HepG2 (cell line): ENCODE data around the gene STX4. TPM values are rescaled to one million over a fixed set of nuclear protein-coding genes. Genes with fewer than 3 reads are reported as not detected.

Experiments used
- ATAC-seq: fragments of 200-7000 bp; cut with Tn5 transposase; 3 replicates; pipeline ENCODE4 v1.9.1; 2020; ENCODE audit warnings: mild to moderate bottlenecking, moderate library complexity
- BruUV-seq: library from RNA; stranded (reverse); fragments of 400-500 nt; replicated peaks from 2 replicates; lab custom pipeline; 2021; lab: Mats Ljungman, UMichigan
- CTCF ChIA-PET: fragments of 300-600 bp; formaldehyde crosslinking; extraction: SDS; loops from one replicate; lab custom pipeline; 2021; ENCODE audit warnings: low total read pairs, inconsistent platforms, low intra/inter-chr PET ratio; lab: Yijun Ruan, JAX
- POLR2A ChIA-PET: fragments of 350-600 bp; sonication (Branson Sonifier 250); formaldehyde crosslinking; loops from one replicate; lab custom pipeline; 2020; ENCODE audit warnings: antibody characterized with exemption, inconsistent platforms; lab: Yijun Ruan, JAX
- DNase-seq: peaks from one replicate; pipeline ENCODE4 v3.0.0-alpha.2; 2015; ENCODE audit warnings: low spot score
- FAIRE-seq: peaks from 3 replicates; lab custom pipeline; 2011; peaks lifted over from hg19 to GRCh38; lab: Jason Lieb, UNC
- H2AFZ ChIP-seq: one replicate; pipeline ENCODE4 v1.6.1; 2011; ENCODE audit warnings: low read length, inconsistent platforms
- H3K27ac ChIP-seq: fragments of 300-600 bp; 3 replicates; pipeline ENCODE4 v1.8.0; 2011; ENCODE audit warnings: mixed run types, mild to moderate bottlenecking, mixed read lengths, low read length, inconsistent platforms; ENCODE audit not compliant: insufficient read depth; ENCODE audit errors: extremely low read length
- H3K27me3 ChIP-seq, 2 experiments: fragments of 200-600 bp in 1 of 2; 2 replicates in 1 of 2; 3 replicates in 1 of 2; pipeline versions ENCODE4 v1.6.0 to v1.8.0; 2011; ENCODE audit warnings: low read length in 2 of 2, mild to moderate bottlenecking in 2 of 2, moderate library complexity in 2 of 2, inconsistent platforms in 1 of 2; ENCODE audit not compliant: insufficient read depth in 2 of 2, control insufficient read depth in 1 of 2
- H3K36me3 ChIP-seq, 2 experiments: fragments of 200-600 bp in 1 of 2; replicated peaks in 1 of 2; 2 replicates in 1 of 2; 3 replicates in 1 of 2; pipeline versions ENCODE4 v1.5.1 to v1.8.0; 2011; ENCODE audit warnings: low read length in 2 of 2, inconsistent platforms in 1 of 2; ENCODE audit not compliant: insufficient read depth in 2 of 2, control insufficient read depth in 1 of 2
- H3K4me1 ChIP-seq: 2 replicates; pipeline ENCODE4 v1.5.1; 2012; ENCODE audit warnings: low read length, inconsistent platforms; ENCODE audit not compliant: insufficient read depth
- H3K4me2 ChIP-seq: 2 replicates; pipeline ENCODE4 v1.6.0; 2011; ENCODE audit warnings: low read depth, low read length, inconsistent platforms
- H3K4me3 ChIP-seq, 3 experiments: fragments of 200-600 bp in 1 of 3; sonication (generic), shearing (Covaris generic) in 1 of 3; replicated peaks in 1 of 3; 2 replicates each; pipeline ENCODE4 v1.5.1; 2011 to 2016; ENCODE audit warnings: low read length in 3 of 3, inconsistent platforms in 2 of 3, low read depth in 2 of 3, mild to moderate bottlenecking in 2 of 3, control low read depth in 1 of 3, mixed read lengths in 1 of 3; ENCODE audit not compliant: insufficient read depth in 1 of 3
- H3K79me2 ChIP-seq: one replicate; pipeline ENCODE4 v1.6.1; 2011; ENCODE audit warnings: low read length, inconsistent platforms; ENCODE audit not compliant: insufficient read depth
- H3K9ac ChIP-seq: 2 replicates; pipeline ENCODE4 v1.6.0; 2011; ENCODE audit warnings: mild to moderate bottlenecking, low read depth, low read length, inconsistent platforms; ENCODE audit not compliant: insufficient read depth
- H3K9me3 ChIP-seq: 2 replicates; pipeline ENCODE4 v1.5.1; 2012; ENCODE audit warnings: mild to moderate bottlenecking, low read length
- H4K20me1 ChIP-seq: 2 replicates; pipeline ENCODE4 v1.6.0; 2011; ENCODE audit warnings: inconsistent platforms, mild to moderate bottlenecking, low read length, moderate library complexity; ENCODE audit not compliant: insufficient read depth
- AGO2 ChIP-seq: fragments of 200-400 bp; formaldehyde crosslinking; optimal IDR thresholded peaks from 2 replicates; pipeline ENCODE3; 2017; ENCODE audit warnings: mild to moderate bottlenecking, low read depth, low read length, moderate library complexity
- HNRNPLL ChIP-seq: fragments of 200-400 bp; formaldehyde crosslinking; IDR thresholded peaks from 2 replicates; pipeline ENCODE4 v1.6.1; 2017; ENCODE audit warnings: mild to moderate bottlenecking, low read depth, low read length; ENCODE audit not compliant: poor library complexity, severe bottlenecking
- POLR2G ChIP-seq: fragments of 200-400 bp; formaldehyde crosslinking; IDR thresholded peaks from 2 replicates; pipeline ENCODE4 v1.6.1; 2018; ENCODE audit warnings: mild to moderate bottlenecking, low read depth, low read length, moderate library complexity
- SALL1 ChIP-seq: sonication (generic); formaldehyde crosslinking; IDR thresholded peaks from 2 replicates; pipeline ENCODE4 v1.8.0; 2022; ENCODE audit warnings: mild to moderate bottlenecking, missing genetic modification reagents
- ZNF180 ChIP-seq: sonication (generic); formaldehyde crosslinking; IDR thresholded peaks from 2 replicates; pipeline ENCODE4 v1.4.0; 2020; ENCODE audit warnings: low read depth, missing genetic modification reagents, borderline replicate concordance
- ZNF687 ChIP-seq: sonication (generic); formaldehyde crosslinking; IDR thresholded peaks from 2 replicates; pipeline ENCODE4 v1.5.1; 2020; ENCODE audit warnings: mild to moderate bottlenecking, missing genetic modification reagents, moderate library complexity
- ZSCAN21 ChIP-seq: sonication (generic); formaldehyde crosslinking; IDR thresholded peaks from 2 replicates; pipeline ENCODE4 v1.8.0; 2022; ENCODE audit warnings: mild to moderate bottlenecking, missing genetic modification reagents, moderate library complexity, borderline replicate concordance
- WGBS: methylation state at CpG from one replicate; pipeline ENCODE4 v1.1.6; 2017; ENCODE audit warnings: low lambda C conversion rate; 5-methylcytosine and 5-hydroxymethylcytosine counted together
- in situ Hi-C: cut with HindIII; loops from 2 replicates; pipeline ENCODE4 v1.10.0; 2017; ENCODE audit warnings: low pct_unique_long_range_greater_than_20kb; ENCODE audit not compliant: extremely low pct_ligation_motif_present
- intact Hi-C: fragments of 100-400 bp; cut with micrococcal nuclease; formaldehyde crosslinking; loops from one replicate; pipeline ENCODE4 v1.10.0; 2022; ENCODE audit not compliant: unreplicated experiment
- polyA plus RNA-seq, 8 experiments: library from polyadenylated mRNA; depleted of rRNA in 3 of 8; stranded (reverse) in 7 of 8; unstranded in 1 of 8; fragments of >200 nt; fragmentation: Illumina TruSeq in 4 of 8; extraction: Trizol in 4 of 8; gene quantifications; 2 replicates each; pipeline versions ENCODE4 v1.2.1 to v1.2.3, GENCODE V29; 2011 to 2016; ENCODE audit warnings: low read depth in 4 of 8, missing spikeins in 1 of 8, mixed read lengths in 1 of 8; ENCODE audit not compliant: insufficient read depth in 1 of 8
- total RNA-seq, 5 experiments: library from RNA; depleted of rRNA; stranded (reverse); fragments of >200 nt; fragmentation: Illumina TruSeq; extraction: Trizol; gene quantifications; 2 replicates each; pipeline ENCODE4 v1.2.3, GENCODE V29; 2016; ENCODE audit warnings: low read depth in 1 of 5

The STX4 gene
- total and polyA plus RNA-seq, 2 of the 13 experiments (the other 11 are each of a cell fraction or from before 2014, with no cell fraction given): 29.2 to 34.6 TPM

- no peak overlapping the region for H3K27ac ChIP-seq
- no peak overlapping the region for H3K4me3 ChIP-seq
- peak; percentile 4; the same call in 2 of the 3 replicates for ATAC-seq
- 0 out of 2 replicates have a peak, but pooled peaks have one; percentile 19 for TF ChIP-seq ZNF687
- peak; percentile 4 for TF ChIP-seq HNRNPLL
- TF ChIP-seq ZNF180 (CRISPR knock-in tag): no peak
- intact Hi-C loops: no loop called here
- in situ Hi-C loops: no loop called here
- no peak overlapping the region for H2AFZ ChIP-seq
- ChIA-PET POLR2A (interaction anchor here (1.4 to 3.3 kb wide), 2 partner anchors 12 to 31 kb away, joined by 3 to 17 read pairs; partner anchors contain the start of genes KAT8, ZNF646 and ZNF668), CTCF (no interaction called here)
- FAIRE-seq: no peak
- H3K4me1 ChIP-seq: no peaks in the 10 kb centered on the region
- WGBS: 100% methylated on average over 2 of the region's 6 CpGs
- peaks cover 12% of the 10 kb centered on the region for H3K79me2 ChIP-seq
- BruUV-seq: no TSS peak
- no peaks in the 10 kb centered on the region for H3K27me3 ChIP-seq
- H3K9me3 ChIP-seq: no peaks in the 10 kb centered on the region
- H4K20me1 ChIP-seq: no peaks in the 10 kb centered on the region; the same call in 1 of the 2 replicates
- no peak overlapping the region for H3K9ac ChIP-seq
- no peak overlapping the region for H3K4me2 ChIP-seq
- DNase-seq: no peak
- peaks cover 16 to 30% of the 10 kb centered on the region in 2 experiments for H3K36me3 ChIP-seq
These were observed 53.2 kb downstream of the STX4 start for GRCh38 chr16:31086629-31086906.

DNA sequence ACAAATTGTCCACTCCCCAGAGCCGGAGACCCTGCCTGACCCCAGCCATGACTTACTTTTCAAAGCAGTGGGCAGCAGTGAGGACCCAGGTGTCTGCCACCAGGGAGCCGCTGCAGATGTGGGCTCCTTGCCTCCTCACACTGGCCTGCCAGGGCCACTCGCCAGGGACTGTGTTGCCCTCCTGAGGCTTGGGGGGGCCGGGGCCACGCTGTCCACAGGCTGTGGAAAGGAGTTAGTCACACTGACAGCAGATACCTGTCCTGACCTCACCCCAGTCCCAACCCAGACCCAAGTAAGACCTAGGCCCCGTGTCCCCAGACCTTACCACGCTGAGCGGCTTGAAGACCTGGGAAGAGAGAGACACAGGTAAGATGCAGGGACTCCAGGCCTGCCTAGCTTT, 54.1 kb downstream of the STX4 start:
- DNase-seq (no peak), FAIRE-seq (no peak), ATAC-seq (no peak)
- ChIA-PET CTCF (no interaction called here), POLR2A (no interaction called here)
- intact Hi-C loops: no loop called here
- no peak overlapping the region for H3K27ac ChIP-seq
- H3K9me3 ChIP-seq: no peaks in the 10 kb centered on the region
- H3K79me2 ChIP-seq: peaks cover 15% of the 10 kb centered on the region
- WGBS: 95% methylated on average over 6 of the region's 8 CpGs
- no peak overlapping the region for H3K9ac ChIP-seq
- in situ Hi-C loops: no loop called here
- H2AFZ ChIP-seq: no peak overlapping the region
- peaks cover 16 to 27% of the 10 kb centered on the region in 2 experiments for H3K36me3 ChIP-seq
- peaks cover 4% of the 10 kb centered on the region for H3K4me1 ChIP-seq
- no peak for TF ChIP-seq ZSCAN21 (CRISPR knock-in tag)
- TF ChIP-seq SALL1 (CRISPR knock-in tag): 0 out of 2 replicates have a peak, but pooled peaks have one; percentile 10
- TF ChIP-seq POLR2G: 0 out of 2 replicates have a peak, but pooled peaks have one; percentile 28
- TF ChIP-seq AGO2: peak; percentile 26
- peaks cover 4% of the 10 kb centered on the region; the same call in 1 of the 2 replicates for H4K20me1 ChIP-seq
- no peak overlapping the region for H3K4me2 ChIP-seq
- no peaks in the 10 kb centered on the region for H3K27me3 ChIP-seq
- no peak overlapping the region for H3K4me3 ChIP-seq
- BruUV-seq: no TSS peak
